Cardiac septum (tissue), 1 donor: ENCODE results near the gene BNIP3. TPM values are rescaled to one million over a fixed set of nuclear protein-coding genes. Genes with fewer than 3 reads are reported as not detected.
"Not testable (repeated sequence)": the region's sequence is repeated elsewhere in the genome, so short reads cannot be mapped to it uniquely, and the experiment has no call there.

Experiments used
- DNase-seq: peaks from one replicate; pipeline ENCODE4 v3.0.0-alpha.2; 2020; ENCODE audit warnings: low spot score
- intact Hi-C: fragments of 100-400 bp; cut with DNase I; formaldehyde crosslinking; loops from one replicate; pipeline ENCODE4 v1.14.0; 2022
- total RNA-seq: library from RNA; stranded (reverse); fragmentation: NEBNext Ultra II Directional; extraction: Animal tissue kit (Norgen Biotek cat#: 25700); gene quantifications from one replicate; pipeline ENCODE4 v1.2.1, GENCODE V29; 2021
- donor health status: DM: no; HTN: no; CAD: no.

Gene BNIP3
- total RNA-seq, 1 donor from 2014 or later: 112 TPM

DNA sequence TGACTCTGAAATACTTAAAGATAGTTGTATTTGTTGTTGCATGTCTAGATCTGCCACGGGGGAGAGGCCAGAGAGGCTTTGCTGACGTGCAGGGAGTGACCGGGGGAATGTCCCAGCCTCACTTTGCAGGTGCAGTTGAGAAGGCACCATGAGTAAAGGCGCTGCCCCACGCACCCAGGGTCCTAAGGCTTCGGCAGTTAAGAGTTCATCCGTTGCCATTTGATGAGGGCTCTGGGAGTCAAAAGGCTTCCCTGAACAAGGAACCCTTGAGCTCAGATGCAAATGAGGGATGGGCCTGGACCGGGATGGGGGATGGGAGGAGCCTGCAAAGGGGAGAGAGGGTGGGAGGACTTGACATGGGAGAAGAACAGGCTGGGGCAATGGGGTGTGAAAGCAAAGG, 60.5 kb downstream of the BNIP3 start:
- intact Hi-C loops: no loop called here
- DNase-seq: no peak

GRCh38 chr10:131920693-131921092, 61.0 kb downstream of the BNIP3 start:
- intact Hi-C loops: no loop called here
- no peak for DNase-seq

GRCh38 chr10:131920151-131920550, 61.6 kb downstream of the BNIP3 start:
- DNase-seq: no peak
- intact Hi-C loops: no loop called here

GRCh38 chr10:131919461-131919860, 62.3 kb downstream of the BNIP3 start:
- DNase-seq, intact Hi-C loops: not testable (repeated sequence)

Other genes with a start within 250 kb of the BNIP3 start
- 35.3 TPM for gene PPP2R2D, start 80.9 kb downstream of the BNIP3 start, total RNA-seq
- gene JAKMIP3, start 84.0 kb upstream of the BNIP3 start, total RNA-seq: 1.5 TPM
- 55.4 TPM for gene DPYSL4, start 205.0 kb upstream of the BNIP3 start, total RNA-seq